Measurements from ENCODE around the gene RMI2.

GRCh38 chr16:11295672-11296071 is 49.6 kb upstream of the RMI2 start:
- TF ChIP-seq CTCF (IDR thresholded peaks at IDR 0.05) (no peak), POLR2A (IDR thresholded peaks at IDR 0.05) (no peak)
